Calu3 (cell line): ENCODE measurements around the gene RESP18. TPM values are rescaled to one million over a fixed set of nuclear protein-coding genes. Genes with fewer than 3 reads are reported as not detected.

Experiments used
- BruUV-seq: library from RNA; stranded (reverse); fragments of 400-500 nt; replicated peaks from 2 replicates; lab custom pipeline; 2021; lab: Mats Ljungman, UMichigan
- CTCF ChIA-PET: fragments of 300-600 bp; sonication (Branson Sonifier 250); formaldehyde crosslinking; loops from one replicate; lab custom pipeline; 2022; ENCODE audit warnings: antibody characterized with exemption; lab: Charles Lee
- DNase-seq: peaks from one replicate; pipeline ENCODE4 v3.0.0; 2022
- H3K27ac Mint-ChIP-seq: one replicate; pipeline ENCODE4 v1.8.0; 2022; ENCODE audit warnings: mixed read lengths; ENCODE audit not compliant: unreplicated experiment
- H3K27me3 Mint-ChIP-seq: one replicate; pipeline ENCODE4 v1.8.0; 2022; ENCODE audit warnings: mixed read lengths; ENCODE audit not compliant: unreplicated experiment
- H3K36me3 Mint-ChIP-seq: one replicate; pipeline ENCODE4 v1.8.0; 2022; ENCODE audit warnings: mild to moderate bottlenecking, moderate library complexity, mixed read lengths; ENCODE audit not compliant: insufficient read depth, unreplicated experiment
- H3K4me1 Mint-ChIP-seq: one replicate; pipeline ENCODE4 v1.8.0; 2022; ENCODE audit warnings: mild to moderate bottlenecking, low read depth, mixed read lengths; ENCODE audit not compliant: unreplicated experiment
- H3K4me3 Mint-ChIP-seq: one replicate; pipeline ENCODE4 v1.8.0; 2022; ENCODE audit warnings: mild to moderate bottlenecking, low read depth, moderate library complexity, mixed read lengths; ENCODE audit not compliant: unreplicated experiment
- H3K9me3 Mint-ChIP-seq: one replicate; pipeline ENCODE4 v1.8.0; 2022; ENCODE audit warnings: low read depth, mixed read lengths; ENCODE audit not compliant: unreplicated experiment
- intact Hi-C: fragments of 100-400 bp; cut with micrococcal nuclease; formaldehyde crosslinking; loops from one replicate; pipeline ENCODE4 v1.10.0; 2022; ENCODE audit not compliant: unreplicated experiment
- microRNA-seq: library from miRNA; unstranded; fragments of <30 nt; microRNA quantifications from one replicate; pipeline ENCODE4 v1.2.0, GENCODE V29; 2022
- total RNA-seq: library from RNA; stranded (reverse); gene quantifications from 2 replicates; pipeline ENCODE4 v1.2.3, GENCODE V29; 2022
- TF ChIP-seq, protein P1 (sequence below): fragments of 200-600 bp; IDR thresholded peaks from one replicate; pipeline ENCODE4 v1.8.0; 2022; ENCODE audit warnings: antibody characterized with exemption; ENCODE audit not compliant: unreplicated experiment

The RESP18 gene
- total RNA-seq, 1 experiment from 2014 or later, result not detected

DNA sequence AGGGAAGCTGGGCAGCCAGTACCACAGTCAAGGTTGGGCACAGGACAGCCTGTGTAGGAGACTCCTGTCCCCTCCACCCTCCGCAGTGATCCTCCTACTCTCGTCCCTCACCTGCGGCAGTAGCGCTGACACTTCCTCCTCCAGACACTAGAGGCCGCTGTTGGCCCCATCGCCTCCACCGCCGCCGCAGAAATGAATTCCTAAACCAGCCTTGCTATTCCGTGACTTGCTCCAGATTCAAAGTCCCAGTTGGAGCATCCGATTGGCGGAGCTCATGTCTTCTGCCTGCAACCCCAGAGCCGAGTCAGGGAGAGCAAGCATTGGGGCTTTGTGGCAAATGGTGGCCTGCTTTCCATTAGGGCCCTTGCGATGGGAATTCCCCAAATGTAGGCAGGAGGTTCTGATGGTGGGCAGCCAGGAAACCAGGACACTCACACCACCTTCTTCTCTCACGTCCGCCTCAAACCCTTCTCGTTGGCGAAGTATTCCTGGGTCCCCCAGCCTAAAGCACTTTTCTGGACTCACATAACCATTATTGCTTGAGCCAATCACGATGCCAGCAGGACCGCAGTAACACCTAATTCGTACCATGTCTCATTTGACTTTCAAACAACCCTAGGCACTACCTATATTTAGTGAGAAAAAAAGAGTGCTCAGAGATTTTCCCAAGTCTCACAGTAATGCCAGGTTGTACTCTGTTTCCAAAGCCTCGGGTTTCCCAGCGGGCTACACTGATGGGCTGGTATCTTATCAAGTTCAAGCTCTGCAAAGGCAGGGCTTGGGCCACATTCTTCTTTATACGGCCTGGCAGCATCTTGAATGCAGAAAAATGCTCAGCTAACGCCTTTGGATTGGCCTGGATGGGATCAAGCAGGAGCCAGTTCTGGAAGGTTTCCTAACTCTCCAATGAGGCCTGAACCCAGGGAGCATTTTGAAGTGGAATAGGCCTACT, 54.6 kb downstream of the RESP18 start:
- peak overlapping the region; percentile 83 for H3K27ac Mint-ChIP-seq
- no TSS peak for BruUV-seq
- TF ChIP-seq, protein P1, sequence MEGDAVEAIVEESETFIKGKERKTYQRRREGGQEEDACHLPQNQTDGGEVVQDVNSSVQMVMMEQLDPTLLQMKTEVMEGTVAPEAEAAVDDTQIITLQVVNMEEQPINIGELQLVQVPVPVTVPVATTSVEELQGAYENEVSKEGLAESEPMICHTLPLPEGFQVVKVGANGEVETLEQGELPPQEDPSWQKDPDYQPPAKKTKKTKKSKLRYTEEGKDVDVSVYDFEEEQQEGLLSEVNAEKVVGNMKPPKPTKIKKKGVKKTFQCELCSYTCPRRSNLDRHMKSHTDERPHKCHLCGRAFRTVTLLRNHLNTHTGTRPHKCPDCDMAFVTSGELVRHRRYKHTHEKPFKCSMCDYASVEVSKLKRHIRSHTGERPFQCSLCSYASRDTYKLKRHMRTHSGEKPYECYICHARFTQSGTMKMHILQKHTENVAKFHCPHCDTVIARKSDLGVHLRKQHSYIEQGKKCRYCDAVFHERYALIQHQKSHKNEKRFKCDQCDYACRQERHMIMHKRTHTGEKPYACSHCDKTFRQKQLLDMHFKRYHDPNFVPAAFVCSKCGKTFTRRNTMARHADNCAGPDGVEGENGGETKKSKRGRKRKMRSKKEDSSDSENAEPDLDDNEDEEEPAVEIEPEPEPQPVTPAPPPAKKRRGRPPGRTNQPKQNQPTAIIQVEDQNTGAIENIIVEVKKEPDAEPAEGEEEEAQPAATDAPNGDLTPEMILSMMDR, result peak; percentile 95
- peak; percentile 86 for DNase-seq
- peak overlapping the region; percentile 87 for H3K4me3 Mint-ChIP-seq
- no peaks in the 10 kb centered on the region for H3K9me3 Mint-ChIP-seq
- peaks cover 39% of the 10 kb centered on the region for H3K36me3 Mint-ChIP-seq
- intact Hi-C loops, result loop anchor here (5.0 kb wide), 1 partner anchor 61 kb away; the partner anchor contains the start of gene ABCB6
- H3K4me1 Mint-ChIP-seq, result peaks cover 57% of the 10 kb centered on the region
- CTCF ChIA-PET, result interaction anchor here (0.6 to 4.0 kb wide), 11 partner anchors 12 to 101 kb away, joined by 3 to 41 read pairs (median 4); partner anchors contain the start of genes CNPPD1, GLB1L, STK16 and TUBA4A
- H3K27me3 Mint-ChIP-seq, result no peaks in the 10 kb centered on the region

Small RNA genes within 50 kb of the gene (microRNA-seq; reads per million reads assigned to microRNA genes)
- gene MIR153-1, result not detected

Other genes with a start within 250 kb of the RESP18 start
- 12.1 and 12.4 TPM in 2 replicates for gene NHEJ1, start 171.9 kb downstream of the RESP18 start, total RNA-seq
- gene SLC23A3, start 162.7 kb downstream of the RESP18 start, total RNA-seq, result 4.4 and 6.0 TPM in 2 replicates
- gene CNPPD1, start 155.8 kb downstream of the RESP18 start, total RNA-seq, result 40.6 and 42.9 TPM in 2 replicates
- gene RETREG2, start 154.5 kb downstream of the RESP18 start, total RNA-seq, result 67.9 and 69.7 TPM in 2 replicates
- gene ZFAND2B, start 126.0 kb downstream of the RESP18 start, total RNA-seq, result 25.7 and 30.0 TPM in 2 replicates
- gene ABCB6, start 113.8 kb downstream of the RESP18 start, total RNA-seq, result 11.7 and 12.1 TPM in 2 replicates
- 36.6 and 42.4 TPM in 2 replicates for gene ATG9A, start 103.1 kb downstream of the RESP18 start, total RNA-seq
- gene ANKZF1, start 102.9 kb downstream of the RESP18 start, total RNA-seq, result 44.1 and 56.6 TPM in 2 replicates
- gene GLB1L, start 87.3 kb downstream of the RESP18 start, total RNA-seq, result 7.6 and 12.1 TPM in 2 replicates
- gene STK16, start 87.3 kb downstream of the RESP18 start, total RNA-seq, result 26.7 and 27.0 TPM in 2 replicates
- not detected in 2 replicates for gene TUBA4B, start 79.5 kb downstream of the RESP18 start, total RNA-seq
- gene TUBA4A, start 78.8 kb downstream of the RESP18 start, total RNA-seq, result 68.8 and 97.9 TPM in 2 replicates
- gene DNAJB2, start 53.4 kb downstream of the RESP18 start, total RNA-seq, result 55.1 and 68.2 TPM in 2 replicates
- gene PTPRN, start 23.3 kb downstream of the RESP18 start, total RNA-seq, result not detected in 2 replicates
- gene DNPEP, start 55.2 kb upstream of the RESP18 start, total RNA-seq, result 70.3 and 75.1 TPM in 2 replicates
- not detected in 2 replicates for gene DES, start 85.6 kb upstream of the RESP18 start, total RNA-seq
- gene SPEG, start 102.1 kb upstream of the RESP18 start, total RNA-seq, result 13.4 and 16.7 TPM in 2 replicates
- 53.0 and 59.4 TPM in 2 replicates for gene GMPPA, start 166.1 kb upstream of the RESP18 start, total RNA-seq
- 0.17 TPM in 1 of 2 replicates, not detected in the other for gene ASIC4, start 181.7 kb upstream of the RESP18 start, total RNA-seq
- 139 and 141 TPM in 2 replicates for gene CHPF, start 211.1 kb upstream of the RESP18 start, total RNA-seq
- 5.2 and 5.9 TPM in 2 replicates for gene TMEM198, start 211.3 kb upstream of the RESP18 start, total RNA-seq
- gene OBSL1, start 238.8 kb upstream of the RESP18 start, total RNA-seq, result 65.9 and 76.5 TPM in 2 replicates
- 0.80 and 0.83 TPM in 2 replicates for gene INHA, start 239.6 kb upstream of the RESP18 start, total RNA-seq